Endothelial cell of umbilical vein (primary cell): ENCODE results near the gene ESYT2. TPM values are rescaled to one million over a fixed set of nuclear protein-coding genes. Genes with fewer than 3 reads are reported as not detected.

Experiments
- BruUV-seq: library from RNA; stranded (reverse); fragments of 400-500 nt; replicated peaks from 2 replicates; lab custom pipeline; 2021; lab: Mats Ljungman, UMichigan
- CTCF ChIA-PET: fragments of 300-600, 350-600 bp; sonication (Branson Sonifier 250); formaldehyde crosslinking; loops from one replicate; lab custom pipeline; 2021; ENCODE audit warnings: antibody characterized with exemption, inconsistent platforms; lab: Charles Lee
- POLR2A ChIA-PET: fragments of 300-600, 350-600 bp; sonication (Branson Sonifier 250); formaldehyde crosslinking; loops from one replicate; lab custom pipeline; 2021; ENCODE audit warnings: antibody characterized with exemption, inconsistent platforms; lab: Charles Lee
- DNase-seq: peaks from one replicate; pipeline ENCODE4 v3.0.0-alpha.2; 2011; ENCODE audit warnings: low read depth, low spot score
- FAIRE-seq: peaks from 2 replicates; lab custom pipeline; 2011; peaks lifted over from hg19 to GRCh38; lab: Jason Lieb, UNC
- H2AFZ ChIP-seq: 2 replicates; pipeline ENCODE4 v1.6.0; 2012; ENCODE audit warnings: low read depth, low read length, control low read depth, inconsistent platforms
- H3K27ac ChIP-seq: 2 replicates; pipeline ENCODE4 v1.5.1; 2011; ENCODE audit warnings: low read depth, mild to moderate bottlenecking, control low read depth, low read length, moderate library complexity; ENCODE audit not compliant: insufficient read depth
- H3K27me3 ChIP-seq, 2 experiments: 2 replicates each; pipeline versions ENCODE4 v1.6.0 to v1.6.1; 2011; ENCODE audit warnings: low read length in 2 of 2, mixed read lengths in 1 of 2; ENCODE audit not compliant: control insufficient read depth in 2 of 2, insufficient read depth in 2 of 2
- H3K36me3 ChIP-seq, 2 experiments: 2 replicates in 1 of 2; 3 replicates in 1 of 2; pipeline ENCODE4 v1.5.1; 2011; ENCODE audit warnings: low read length in 2 of 2, mild to moderate bottlenecking in 1 of 2, moderate library complexity in 1 of 2; ENCODE audit not compliant: control insufficient read depth in 2 of 2, insufficient read depth in 2 of 2; ENCODE audit errors: extremely low read depth in 1 of 2
- H3K4me1 ChIP-seq: 3 replicates; pipeline ENCODE4 v1.5.1; 2011; ENCODE audit warnings: mild to moderate bottlenecking, low read length; ENCODE audit not compliant: control insufficient read depth, insufficient read depth; ENCODE audit errors: extremely low read depth
- H3K4me2 ChIP-seq: 2 replicates; pipeline ENCODE4 v1.6.1; 2011; ENCODE audit warnings: low read length, control low read depth, mixed read lengths; ENCODE audit not compliant: insufficient read depth
- H3K4me3 ChIP-seq, 3 experiments: fragments of 200-600 bp in 1 of 3; sonication (generic), shearing (Covaris generic) in 1 of 3; replicated peaks in 1 of 3; 2 replicates each; pipeline ENCODE4 v1.5.1; 2011 to 2016; ENCODE audit warnings: control low read depth in 3 of 3, low read length in 3 of 3, mild to moderate bottlenecking in 2 of 3, inconsistent platforms in 1 of 3, low read depth in 1 of 3, moderate library complexity in 1 of 3; ENCODE audit not compliant: insufficient read depth in 1 of 3
- H3K79me2 ChIP-seq: 2 replicates; pipeline ENCODE4 v1.6.0; 2012; ENCODE audit warnings: low read length, inconsistent platforms; ENCODE audit not compliant: control insufficient read depth, insufficient read depth
- H3K9ac ChIP-seq: replicated peaks from 2 replicates; pipeline ENCODE3; 2011; ENCODE audit warnings: low read length, control low read depth; ENCODE audit not compliant: insufficient read depth; ENCODE audit errors: extremely low read depth
- H3K9me1 ChIP-seq: replicated peaks from 3 replicates; pipeline ENCODE4 v1.6.0; 2011; ENCODE audit warnings: mild to moderate bottlenecking, low read length; ENCODE audit not compliant: control insufficient read depth, insufficient read depth; ENCODE audit errors: extremely low read depth
- H3K9me3 ChIP-seq: replicated peaks from 2 replicates; pipeline ENCODE4 v1.5.1; 2012; ENCODE audit warnings: low read length, inconsistent platforms; ENCODE audit not compliant: control insufficient read depth, insufficient read depth
- H4K20me1 ChIP-seq: replicated peaks from 2 replicates; pipeline ENCODE3; 2011; ENCODE audit warnings: mild to moderate bottlenecking, low read length; ENCODE audit not compliant: control insufficient read depth, insufficient read depth; ENCODE audit errors: extremely low read depth
- CTCF ChIP-seq, 2 donors: IDR thresholded peaks; 1 replicate in 1 of 2; 2 replicates in 1 of 2; pipeline ENCODE4 v1.5.1; 2011; ENCODE audit warnings: low read length in 2 of 2, mild to moderate bottlenecking in 2 of 2, moderate library complexity in 2 of 2, control low read depth in 1 of 2, inconsistent platforms in 1 of 2, low read depth in 1 of 2; ENCODE audit not compliant: insufficient read depth in 1 of 2; ENCODE audit errors: extremely low read depth in 1 of 2
- EZH2 ChIP-seq: IDR thresholded peaks from 2 replicates; pipeline ENCODE4 v1.6.1; 2012; ENCODE audit warnings: borderline replicate concordance, low read depth, mild to moderate bottlenecking, moderate library complexity, low read length, inconsistent platforms; ENCODE audit not compliant: severe bottlenecking
- FOS ChIP-seq: IDR thresholded peaks from 2 replicates; pipeline ENCODE4 v1.6.1; 2011; ENCODE audit warnings: mild to moderate bottlenecking, low read length, moderate library complexity, borderline replicate concordance; ENCODE audit not compliant: insufficient read depth
- GATA2 ChIP-seq: IDR thresholded peaks from 2 replicates; pipeline ENCODE4 v1.7.0; 2011; ENCODE audit warnings: low read depth, mild to moderate bottlenecking, moderate library complexity, mixed read lengths, low read length; ENCODE audit not compliant: insufficient read length, insufficient read depth
- JUN ChIP-seq: IDR thresholded peaks from 2 replicates; pipeline ENCODE4 v1.6.1; 2011; ENCODE audit warnings: borderline replicate concordance, low read depth; ENCODE audit not compliant: insufficient read length, insufficient read depth
- MAX ChIP-seq: IDR thresholded peaks from 2 replicates; pipeline ENCODE4 v1.6.1; 2011; ENCODE audit not compliant: insufficient read depth, insufficient read length
- MYC ChIP-seq: IDR thresholded peaks from one replicate; pipeline ENCODE4 v1.6.1; 2011; ENCODE audit warnings: mild to moderate bottlenecking, low read depth, low read length
- POLR2A ChIP-seq: IDR thresholded peaks from 2 replicates; pipeline ENCODE4 v1.6.1; 2012; ENCODE audit warnings: low read depth, mild to moderate bottlenecking, control low read depth, low read length
- POLR2AphosphoS5 ChIP-seq: IDR thresholded peaks from 2 replicates; pipeline ENCODE4 v1.6.1; 2012; ENCODE audit warnings: low read depth, mild to moderate bottlenecking, control low read depth, low read length, moderate library complexity; ENCODE audit not compliant: insufficient read depth
- dilution Hi-C: fragments of 300-500 bp; cut with MboI; formaldehyde crosslinking; loops from one replicate; pipeline ENCODE4 v1.15.0; 2019; ENCODE audit warnings: low sequenced_read_pairs; ENCODE audit not compliant: extremely low pct_ligation_motif_present
- intact Hi-C: fragments of 100-400 bp; cut with micrococcal nuclease; formaldehyde crosslinking; loops from one replicate; pipeline ENCODE4 v1.10.0; 2022
- polyA plus RNA-seq, 4 experiments: library from polyadenylated mRNA; depleted of rRNA in 3 of 4; stranded (reverse) in 3 of 4; unstranded in 1 of 4; fragments of >200 nt; gene quantifications; 2 replicates each; pipeline versions ENCODE4 v1.2.1 to v1.2.3, GENCODE V29; 2011 to 2012; ENCODE audit warnings: missing spikeins in 1 of 4
- total RNA-seq: library from RNA; stranded (reverse); gene quantifications from 2 replicates; pipeline ENCODE4 v1.2.3, GENCODE V29; 2021

The ESYT2 gene
- total and polyA plus RNA-seq, 2 donors (not counting 3 experiments of a cell fraction or from before 2014, with no cell fraction given), result 18.8 to 46.6 TPM

- FAIRE-seq, result no peak
Measured at GRCh38 chr7:158860394-158860793, 31.1 kb upstream of the ESYT2 start.

More at GRCh38 chr7:158860394-158860793, 31.1 kb upstream of the ESYT2 start:
- no peak overlapping the region for H3K27ac ChIP-seq
- no TSS peak for BruUV-seq
- H3K27me3 ChIP-seq, result no peaks in the 10 kb centered on the region
- POLR2A ChIA-PET, result interaction anchor here (1.2 kb wide), 1 partner anchor 31 kb away, joined by 4 read pairs; no protein-coding TSS in a partner anchor
- no peaks in the 10 kb centered on the region for H3K9me3 ChIP-seq
- no peaks in the 10 kb centered on the region for H3K36me3 ChIP-seq
- no peak overlapping the region for H3K4me2 ChIP-seq
- H4K20me1 ChIP-seq, result no peaks in the 10 kb centered on the region
- TF ChIP-seq POLR2A (no peak), FOS (no peak), EZH2 (no peak), CTCF (IDR thresholded peaks at IDR 0.05; ENCODE audit: extremely low read depth in 1 of 2, insufficient read depth in 1 of 2, low read depth in 1 of 2, low read length in 2 of 2) (no peak), MAX (no peak), JUN (no peak), POLR2AphosphoS5 (no peak), MYC (no peak), GATA2 (no peak)
- H2AFZ ChIP-seq, result no peak overlapping the region
- H3K9me1 ChIP-seq, result no peaks in the 10 kb centered on the region
- no peak for DNase-seq
- no peak overlapping the region for H3K4me3 ChIP-seq
- peaks cover 16% of the 10 kb centered on the region for H3K4me1 ChIP-seq
- H3K9ac ChIP-seq, result no peak overlapping the region
- intact Hi-C loops, result no loop called here
- CTCF ChIA-PET, result interaction anchor here (1.3 to 1.5 kb wide), 2 partner anchors 25 to 164 kb away, joined by 4 to 5 read pairs; no protein-coding TSS in a partner anchor
- dilution Hi-C loops, result no loop called here
- H3K79me2 ChIP-seq, result peaks cover 2% of the 10 kb centered on the region
